Measurements from ENCODE around the gene MYO7A.

Gene MYO7A

DNA sequence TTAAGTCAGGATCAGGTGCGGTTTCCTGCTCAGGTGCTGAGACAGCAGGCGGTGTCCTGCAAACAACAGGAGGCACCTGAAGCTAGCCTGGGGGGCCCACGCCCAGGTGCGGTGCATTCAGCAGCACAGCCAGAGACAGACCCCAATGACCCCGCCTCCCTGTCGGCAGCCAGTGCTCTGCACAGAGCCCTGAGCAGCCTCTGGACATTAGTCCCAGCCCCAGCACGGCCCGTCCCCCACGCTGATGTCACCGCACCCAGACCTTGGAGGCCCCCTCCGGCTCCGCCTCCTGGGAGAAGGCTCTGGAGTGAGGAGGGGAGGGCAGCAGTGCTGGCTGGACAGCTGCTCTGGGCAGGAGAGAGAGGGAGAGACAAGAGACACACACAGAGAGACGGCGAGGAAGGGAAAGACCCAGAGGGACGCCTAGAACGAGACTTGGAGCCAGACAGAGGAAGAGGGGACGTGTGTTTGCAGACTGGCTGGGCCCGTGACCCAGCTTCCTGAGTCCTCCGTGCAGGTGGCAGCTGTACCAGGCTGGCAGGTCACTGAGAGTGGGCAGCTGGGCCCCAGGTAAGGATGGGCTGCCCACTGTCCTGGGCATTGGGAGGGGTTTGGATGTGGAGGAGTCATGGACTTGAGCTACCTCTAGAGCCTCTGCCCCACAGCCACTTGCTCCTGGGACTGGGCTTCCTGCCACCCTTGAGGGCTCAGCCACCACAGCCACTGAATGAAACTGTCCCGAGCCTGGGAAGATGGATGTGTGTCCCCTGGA lies at the start of gene MYO7A:
Gene MYO7A, plus strand, starts transcription at position 327 of the 772 bp plus-strand sequence. CDS start 2,389 bp downstream, outside the sequence.
- DNase-seq, result no peak

DNA sequence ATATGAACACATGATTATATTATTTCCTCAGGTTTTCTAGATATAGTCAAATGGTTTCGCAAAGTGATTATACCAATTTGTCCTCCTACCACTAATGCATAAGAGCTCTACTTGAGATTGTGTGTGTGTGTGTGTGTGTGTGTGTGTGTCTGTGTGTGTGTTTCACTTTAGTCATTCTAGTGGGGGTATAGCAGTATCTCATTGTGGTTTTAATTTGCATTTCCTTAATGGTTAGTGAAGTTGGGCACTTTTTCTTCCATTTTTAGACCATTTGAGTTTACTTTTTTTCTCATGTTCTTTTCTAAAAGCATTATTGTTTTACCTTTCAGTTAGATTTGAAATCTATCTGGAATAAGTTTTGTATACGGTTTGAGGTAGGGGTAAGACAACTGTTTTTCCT lies 48.4 kb upstream of the MYO7A start:
- no peak for DNase-seq

DNA sequence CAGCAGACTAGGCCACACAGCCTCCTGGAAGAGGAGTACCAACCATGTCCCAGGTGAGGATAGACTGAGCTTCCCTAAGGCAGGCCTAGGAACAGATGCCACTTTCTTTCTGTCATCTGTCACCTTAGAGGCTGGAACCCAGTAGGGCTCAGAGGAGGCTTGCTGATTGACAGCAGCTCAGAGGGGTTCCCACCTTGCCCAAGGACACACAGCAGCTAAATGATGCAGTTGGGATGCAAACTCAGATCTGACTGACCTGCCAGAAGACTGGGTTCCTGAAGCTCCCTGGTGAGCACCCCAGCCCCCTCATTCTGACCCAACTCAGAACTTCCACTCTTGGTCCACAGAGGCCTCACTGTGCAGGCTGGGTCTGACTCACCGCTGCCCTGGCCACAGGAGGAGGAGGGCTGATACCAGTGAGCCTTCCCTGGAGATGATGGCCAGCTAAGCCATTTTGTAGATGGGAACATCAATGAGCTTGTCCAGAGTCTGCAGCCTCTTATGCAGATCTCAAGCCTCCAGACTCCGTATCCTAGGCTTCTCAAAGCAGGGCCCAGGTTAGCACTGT lies 47.3 kb upstream of the MYO7A start:
- DNase-seq, result no peak

DNA sequence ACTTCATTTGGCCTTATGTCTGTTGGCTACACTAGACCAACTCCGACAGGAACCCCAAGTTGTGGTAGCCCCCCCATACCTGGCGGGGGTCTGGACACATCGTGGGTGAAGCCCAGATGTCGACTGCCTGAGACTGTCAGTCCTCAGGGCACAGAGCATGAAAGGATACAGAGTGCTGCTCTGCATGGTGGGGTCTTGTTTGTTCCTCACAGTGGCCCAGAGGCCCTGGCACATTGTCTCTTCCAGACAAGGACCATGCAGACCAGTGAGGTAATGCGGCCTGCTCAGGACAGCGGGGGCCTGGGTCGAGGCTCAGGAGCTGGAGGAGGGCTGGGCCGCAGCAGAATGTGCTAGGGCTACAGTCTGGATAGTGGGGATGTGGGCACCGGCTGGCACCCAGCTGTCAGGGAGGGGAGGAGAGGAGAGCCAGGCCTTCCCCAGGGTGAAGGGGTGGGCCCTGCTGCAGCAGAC lies 46.6 kb upstream of the MYO7A start:
- no peak for DNase-seq

DNA sequence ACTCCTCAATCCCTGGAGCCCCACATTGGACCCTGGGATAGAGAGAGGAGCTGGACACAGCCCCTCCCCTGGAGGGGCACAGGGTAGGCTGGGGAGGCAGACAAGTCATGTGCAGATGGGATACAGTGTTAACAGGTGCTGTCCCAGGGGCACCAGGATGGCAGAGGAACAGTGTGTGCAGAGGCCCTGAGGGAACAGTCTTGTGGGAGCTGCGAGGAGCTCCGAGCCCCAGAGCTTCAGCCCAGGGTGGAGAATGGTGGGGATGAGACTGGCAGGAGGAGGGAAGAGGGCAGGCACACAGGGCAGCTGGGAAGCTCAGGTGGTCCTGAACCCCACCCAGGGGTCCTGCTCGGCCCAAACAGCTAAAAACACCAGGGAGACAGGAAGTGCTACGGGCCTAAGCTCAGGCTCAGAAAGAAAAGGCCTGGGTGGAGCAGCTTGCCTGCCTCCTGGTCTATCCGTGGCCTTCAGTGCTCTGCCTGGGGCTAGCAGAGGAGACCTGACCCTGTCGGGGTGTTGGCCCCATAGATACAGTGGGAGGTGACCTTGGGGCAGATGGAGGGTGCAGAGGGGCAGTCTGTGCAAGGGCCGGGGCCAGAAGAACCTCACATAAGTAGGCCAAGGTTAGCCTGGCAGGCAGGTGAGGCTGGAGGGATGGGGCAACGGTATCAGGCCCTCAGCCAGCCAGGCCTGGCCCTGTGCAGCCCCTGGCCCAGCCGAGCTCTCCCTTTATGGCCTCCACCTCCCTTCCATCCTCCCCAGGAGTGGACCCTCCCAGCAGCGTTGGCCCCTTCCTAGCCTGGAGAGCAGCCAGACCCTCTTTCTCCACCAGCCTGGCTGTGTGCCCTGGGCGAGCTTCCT lies 45.8 kb upstream of the MYO7A start:
- no peak for DNase-seq

DNA sequence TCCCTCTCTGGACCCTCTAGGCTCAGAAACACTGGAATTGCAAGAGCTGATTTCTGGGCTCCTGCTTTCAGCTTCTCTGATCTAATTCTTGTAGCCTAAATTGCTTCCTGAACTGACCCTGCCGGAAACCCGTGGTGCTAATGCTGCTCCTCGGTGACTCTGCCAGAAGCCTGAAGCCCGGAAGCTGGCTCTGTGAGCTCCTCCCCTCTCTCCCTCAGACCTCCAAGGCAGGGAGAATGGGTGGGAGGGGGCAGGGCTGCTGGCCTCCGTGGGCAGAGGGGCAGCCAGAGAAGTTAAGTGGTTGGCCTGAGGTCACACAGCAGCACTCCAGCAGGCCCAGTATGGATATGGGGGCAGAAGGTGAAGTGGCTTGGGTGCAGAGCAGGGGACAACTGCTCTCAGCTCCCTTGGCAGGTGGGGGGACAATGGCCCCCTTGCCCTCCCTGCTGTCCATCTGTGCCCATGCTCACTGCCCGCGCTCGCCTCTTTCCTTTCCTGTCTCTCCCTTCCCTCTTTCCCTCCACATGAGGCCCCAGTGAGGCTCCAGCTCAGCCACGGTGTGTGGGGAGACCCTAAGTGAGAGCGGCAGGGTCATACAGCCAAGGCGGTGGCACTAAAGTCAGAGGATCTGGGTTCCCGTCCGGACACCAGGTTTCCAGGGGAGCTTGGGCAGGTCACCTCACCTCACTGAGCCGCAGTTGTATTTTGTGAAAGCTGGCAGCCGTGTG lies 45.0 kb upstream of the MYO7A start:
- peak; percentile 30 to 42 for DNase-seq

DNA sequence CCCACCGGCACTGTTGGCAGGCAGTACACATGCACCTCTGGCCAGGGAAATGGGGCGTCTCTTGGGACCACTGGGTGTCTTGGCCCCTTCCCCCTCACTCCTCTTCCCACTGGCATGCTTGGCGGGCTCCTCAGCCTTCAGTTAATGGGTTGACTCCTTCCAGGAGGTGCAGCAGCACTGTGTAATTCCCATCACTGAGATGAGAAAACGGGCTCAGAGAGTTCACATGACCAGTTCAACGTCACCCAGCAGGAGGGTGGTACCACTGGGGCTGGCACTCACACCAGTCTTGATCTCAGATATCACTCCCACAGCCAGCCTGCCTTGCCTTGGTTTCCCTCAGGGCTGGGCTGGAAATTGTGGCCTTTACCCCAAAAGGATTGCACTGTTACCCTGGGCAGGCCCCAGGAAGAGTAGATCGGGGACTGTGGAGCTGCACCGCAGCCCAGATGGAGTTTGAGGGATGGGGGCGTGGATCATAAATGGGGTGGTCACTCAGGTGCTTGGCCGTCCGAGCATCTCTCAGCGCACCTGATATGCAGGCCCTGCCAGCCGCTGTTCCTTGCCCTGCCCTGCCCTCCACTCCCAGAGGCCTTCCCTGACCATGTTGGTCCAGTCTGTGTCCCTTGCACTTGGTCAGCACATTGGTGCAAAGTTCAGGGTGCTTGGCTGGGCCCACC lies 44.3 kb upstream of the MYO7A start:
- no peak for DNase-seq

DNA sequence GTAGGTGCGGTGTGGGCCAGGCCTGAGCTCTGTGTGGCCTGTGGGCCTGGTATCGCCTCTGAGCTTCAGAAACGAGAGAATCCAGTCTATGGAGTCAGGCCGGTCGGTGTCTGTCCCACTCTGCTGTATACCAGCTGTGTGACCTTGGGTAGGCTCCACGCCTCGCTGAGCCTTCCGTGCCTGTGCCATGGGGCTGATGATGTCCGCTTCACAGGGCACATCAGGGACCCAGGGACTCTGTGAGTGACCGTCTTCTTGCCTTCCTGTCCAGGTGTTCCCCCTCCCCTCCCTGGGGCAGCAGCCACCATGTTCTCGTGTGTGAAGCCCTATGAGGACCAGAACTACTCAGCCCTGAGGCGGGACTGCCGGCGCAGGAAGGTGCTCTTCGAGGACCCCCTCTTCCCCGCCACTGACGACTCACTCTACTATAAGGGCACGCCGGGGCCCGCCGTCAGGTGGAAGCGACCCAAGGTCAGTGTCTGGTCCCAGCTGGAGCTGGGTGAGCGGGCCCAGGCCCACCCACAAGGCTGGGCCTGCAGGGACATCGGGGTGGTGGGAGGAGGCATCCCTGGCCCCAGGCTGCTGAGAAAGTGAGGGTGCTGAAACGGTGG lies 43.4 kb upstream of the MYO7A start:
- DNase-seq, result no peak

DNA sequence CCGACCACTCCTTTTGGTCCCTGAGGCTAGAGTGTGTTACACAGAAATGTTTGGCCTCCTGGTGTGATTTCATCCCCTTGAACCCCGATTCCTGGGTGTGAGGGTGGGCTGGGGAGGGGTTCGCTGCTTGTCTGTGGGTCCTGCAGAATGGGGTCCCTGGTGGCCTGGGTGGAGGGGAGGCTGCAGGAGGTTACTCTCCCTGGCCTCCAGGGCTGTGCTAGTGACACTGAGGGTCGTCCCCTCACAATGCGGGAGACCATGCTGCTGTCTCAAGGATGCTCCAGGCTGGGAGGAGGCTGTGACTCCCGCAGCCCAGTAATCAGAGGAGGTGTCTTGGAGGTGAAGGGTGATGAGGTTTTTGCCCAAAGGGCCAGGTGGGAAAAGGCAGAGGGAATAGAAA lies 42.4 kb upstream of the MYO7A start:
- no peak for DNase-seq

DNA sequence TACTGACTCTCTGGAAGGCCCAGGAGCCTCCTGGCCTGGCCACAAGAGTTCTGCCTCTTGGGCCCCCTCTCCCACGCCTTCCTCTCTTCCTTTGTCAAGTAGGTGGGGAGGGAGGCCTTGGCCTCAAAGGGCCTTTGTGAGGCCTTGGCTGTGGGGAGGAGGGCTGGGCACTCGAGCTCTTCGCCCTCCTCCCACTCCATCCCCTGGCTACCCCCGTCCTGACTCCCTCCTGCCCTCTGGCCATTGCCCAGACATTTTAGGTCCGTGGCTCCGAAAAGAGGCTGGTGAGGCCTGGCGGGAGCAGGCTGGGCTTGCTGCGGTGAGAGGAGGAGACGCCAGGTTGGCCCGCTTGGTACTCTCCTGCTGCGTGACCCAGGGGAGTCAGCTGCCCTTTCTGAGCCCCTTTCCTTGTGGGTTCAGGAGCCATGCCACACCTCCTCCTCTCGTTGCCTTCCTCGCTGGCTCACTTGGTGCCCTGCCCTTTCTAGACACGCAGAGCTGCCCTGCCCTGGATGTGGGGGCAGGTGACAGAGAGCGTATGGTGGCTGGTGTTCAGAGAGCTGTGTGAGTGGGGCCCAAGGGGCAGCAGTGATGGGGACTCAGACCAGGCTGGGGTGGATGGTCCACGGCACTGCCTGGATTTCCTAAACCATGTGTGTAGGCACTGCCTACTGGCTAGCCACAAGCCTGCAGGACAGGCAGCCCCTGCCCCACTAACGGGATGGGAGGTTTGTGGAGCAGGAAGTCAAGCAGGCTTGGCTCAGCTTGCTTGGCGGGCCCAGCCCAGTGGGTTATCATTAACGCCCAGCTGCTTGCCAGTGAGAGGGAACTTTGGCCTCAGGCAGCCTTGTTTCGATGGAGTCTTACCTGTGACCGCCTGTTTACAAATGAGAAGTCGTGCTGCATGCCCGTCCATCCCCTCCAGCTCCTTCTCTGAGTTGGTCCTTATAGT lies 41.2 kb upstream of the MYO7A start:
- DNase-seq, result no peak

DNA sequence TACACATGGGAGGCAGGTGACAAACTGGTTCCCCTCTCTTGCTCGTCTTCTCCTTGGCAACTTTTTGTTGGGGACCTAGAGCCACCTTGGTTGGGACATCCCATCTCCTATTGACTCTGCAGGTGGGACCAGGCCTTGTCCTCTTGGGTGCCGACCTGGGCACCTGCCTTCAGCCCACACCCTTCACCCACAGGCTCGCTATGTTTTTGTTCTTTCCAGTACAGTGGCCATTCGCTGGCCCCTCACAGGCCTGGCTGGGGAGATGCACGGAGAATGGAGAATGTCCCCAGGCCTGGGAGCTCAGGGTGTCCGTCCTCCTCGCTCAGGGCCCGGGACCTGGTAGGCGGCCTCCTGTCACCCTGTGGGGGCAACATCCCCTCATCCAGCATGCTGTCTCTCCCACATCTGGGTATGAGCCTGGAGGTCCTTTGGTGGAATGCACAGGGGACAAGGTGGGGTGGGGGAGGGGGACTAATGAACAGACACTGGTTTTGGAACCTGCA lies 40.3 kb upstream of the MYO7A start:
- no peak for DNase-seq

DNA sequence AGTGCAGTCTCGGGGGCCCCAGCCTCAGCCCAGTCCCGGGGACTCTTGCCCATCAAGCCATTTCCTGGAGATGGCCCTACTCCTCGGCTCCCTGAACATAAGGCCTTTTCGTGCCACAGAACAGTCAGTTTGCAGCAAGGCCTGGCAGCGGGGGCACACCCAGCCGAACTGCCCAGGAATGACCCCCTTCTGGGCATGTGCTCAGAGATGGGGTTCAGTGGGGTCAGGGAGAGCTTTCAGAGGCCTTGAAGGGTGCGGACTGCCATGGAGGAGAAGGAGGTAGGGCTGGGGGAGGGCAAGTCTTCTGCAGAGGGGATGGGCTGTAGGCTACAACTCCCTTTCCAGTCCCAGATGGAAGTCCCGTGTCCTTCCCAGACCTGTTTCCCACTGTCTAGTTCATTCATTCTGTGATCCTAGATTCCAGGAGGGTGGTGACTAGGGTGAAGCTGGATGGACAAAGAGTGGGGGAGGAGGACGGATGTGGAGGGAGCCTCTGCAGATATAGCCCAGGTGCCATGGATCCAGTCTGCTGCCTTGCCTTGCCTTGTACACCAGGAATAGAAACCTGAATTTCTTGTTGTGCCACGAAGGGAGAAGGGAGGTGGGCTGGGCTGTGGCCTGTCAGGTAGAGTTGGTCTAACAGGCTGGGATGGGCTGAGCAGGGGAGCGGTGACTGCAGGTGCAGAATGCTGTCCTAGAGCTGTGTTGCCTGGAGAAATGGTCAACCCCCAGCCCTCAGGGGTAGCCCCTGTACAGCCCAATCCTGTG lies 39.6 kb upstream of the MYO7A start:
- no peak for DNase-seq

DNA sequence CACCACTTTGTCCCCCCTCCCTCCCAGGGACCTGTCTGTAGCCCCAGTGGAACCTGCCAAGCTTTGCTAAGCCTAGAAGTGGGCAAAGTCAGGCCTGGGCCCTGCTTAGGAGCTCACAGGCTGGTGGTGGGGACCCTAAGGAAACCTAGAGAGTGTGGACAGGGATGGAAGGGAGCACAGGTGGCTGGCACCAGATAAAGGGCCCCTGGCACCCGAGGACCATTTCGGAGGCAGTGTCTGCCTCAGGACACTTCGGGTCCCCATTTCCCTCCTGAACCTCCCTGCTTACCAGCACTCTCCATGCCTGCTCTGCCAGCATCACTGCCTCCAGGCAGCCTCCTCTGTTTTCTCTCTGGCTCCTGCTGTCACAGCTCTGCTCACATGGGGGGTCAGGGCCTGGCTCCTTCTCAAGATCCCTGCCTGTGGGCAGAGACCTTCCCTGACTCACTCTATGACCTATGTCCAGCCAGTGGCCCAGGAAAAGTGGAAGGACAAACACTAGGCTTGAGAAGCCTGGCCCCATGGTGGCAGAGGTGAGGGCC lies 39.0 kb upstream of the MYO7A start:
- no peak for DNase-seq

DNA sequence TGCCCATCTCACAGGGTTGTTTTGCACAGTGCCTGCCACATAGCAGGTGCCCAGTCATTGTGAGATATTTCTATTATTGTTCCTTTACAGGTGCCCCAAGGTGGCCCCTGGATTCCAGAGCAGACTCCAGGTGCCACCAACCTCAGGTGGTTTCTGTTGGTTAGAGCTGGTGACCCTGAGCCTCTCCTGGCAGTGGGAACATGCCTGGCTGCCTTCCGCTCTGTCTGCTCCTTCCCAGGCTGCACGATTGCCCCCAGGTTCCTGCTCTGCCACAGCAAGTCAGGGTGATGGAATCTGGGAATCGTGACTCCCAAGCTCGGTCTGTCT lies 38.0 kb upstream of the MYO7A start:
- no peak for DNase-seq

DNA sequence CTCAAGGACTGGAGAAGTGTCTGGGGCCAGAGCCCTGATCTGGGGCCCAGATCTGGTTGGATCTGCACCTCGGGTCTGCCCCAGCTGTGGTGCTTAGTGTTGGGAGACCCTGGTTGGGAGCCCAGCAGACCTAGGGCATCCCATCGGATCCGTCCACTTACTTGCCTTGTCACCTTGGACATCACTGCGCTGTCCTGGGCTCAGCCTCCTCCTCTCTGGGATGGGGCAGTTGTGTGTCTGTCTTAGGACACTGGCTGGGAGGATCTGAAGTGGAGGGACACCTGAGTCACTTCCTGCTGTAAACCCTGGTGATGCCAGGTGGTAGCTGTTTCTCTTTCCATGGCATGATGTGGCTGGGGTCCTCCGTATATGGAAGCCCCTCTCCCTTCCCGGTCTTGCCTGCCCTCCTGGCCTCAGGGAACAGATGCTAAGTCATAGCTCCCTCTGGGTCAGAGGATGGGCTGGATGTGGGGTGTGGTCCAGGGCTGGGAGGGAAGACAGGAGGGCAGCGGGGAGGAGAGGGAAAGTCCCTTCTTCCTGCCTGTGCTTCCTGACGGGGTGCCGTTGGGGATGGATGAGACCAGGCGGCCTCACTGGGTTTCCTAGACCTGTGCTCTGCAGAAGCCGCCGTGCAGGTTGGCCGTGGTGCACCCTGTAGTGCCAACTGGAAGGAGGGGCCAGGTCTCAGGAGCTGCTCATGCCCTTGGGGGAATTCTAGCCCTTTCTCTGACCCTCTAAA lies 37.5 kb upstream of the MYO7A start:
- no peak for DNase-seq

DNA sequence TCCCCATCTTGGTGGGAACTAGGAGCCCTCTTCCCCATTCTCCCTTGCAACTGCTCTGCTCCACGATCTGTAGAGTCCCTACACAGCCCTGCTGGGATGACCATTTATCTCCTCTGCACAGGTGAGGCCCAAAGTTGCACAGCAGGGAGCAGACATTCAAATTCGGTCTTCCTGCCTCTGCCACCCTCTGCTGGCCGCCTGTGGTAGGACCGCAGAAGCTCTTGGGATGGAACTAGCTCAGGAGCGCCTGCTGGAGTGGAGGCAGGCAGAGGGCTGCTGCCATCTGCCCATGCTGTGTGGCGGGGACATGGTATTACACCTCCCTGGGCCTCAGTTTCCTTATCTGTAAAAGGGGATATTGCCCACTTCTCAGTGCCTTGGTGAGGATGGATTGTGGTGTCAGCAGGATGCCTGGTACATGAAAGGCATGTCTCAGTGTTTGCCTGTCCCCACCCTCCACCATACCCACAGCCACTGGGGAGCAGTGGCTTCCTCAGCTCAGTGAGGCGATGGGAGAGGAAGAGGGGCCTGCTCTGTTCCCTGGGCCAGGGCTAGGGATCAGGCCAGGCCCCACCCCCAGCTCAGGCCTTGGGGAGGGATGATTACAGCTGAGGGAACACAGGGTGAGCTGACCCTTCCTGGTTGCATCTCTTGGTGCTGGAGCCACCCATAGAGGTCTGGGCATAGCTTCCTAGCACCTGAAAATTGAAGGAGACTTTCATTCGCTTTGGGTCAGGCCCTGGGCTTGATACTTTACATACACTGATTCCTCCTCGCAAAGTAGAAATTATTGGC lies 36.7 kb upstream of the MYO7A start:
- peak; percentile 70 to 74 for DNase-seq

DNA sequence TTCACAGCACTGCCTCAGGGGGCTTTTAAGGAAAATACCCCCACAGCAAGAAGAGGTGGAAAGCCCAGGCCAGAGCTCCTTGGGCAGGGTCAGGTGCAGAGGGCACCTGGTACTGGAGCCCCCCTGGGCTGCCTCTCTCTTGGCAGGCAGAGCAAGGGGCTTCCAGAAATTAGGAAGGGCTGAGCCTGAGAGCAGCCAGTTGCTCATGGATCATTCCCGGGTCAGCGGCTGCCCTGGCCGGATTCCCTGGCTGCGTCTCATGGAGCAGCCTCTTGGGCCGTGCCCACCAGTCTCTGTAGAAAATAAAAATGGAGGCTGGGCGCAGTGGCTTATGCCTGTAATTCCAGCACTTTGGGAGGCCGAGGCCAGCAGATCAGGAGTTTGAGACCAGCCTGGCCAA lies 35.7 kb upstream of the MYO7A start:
- no peak for DNase-seq

All from stimulated activated CD4-positive, alpha-beta T cell treated with anti-CD3 and anti-CD28 coated beads, Interleukin-4, amount 100 ng/mL, for 4 hours (primary cell).